ENCODE data around the gene TRAF3IP1. TPM values are rescaled to one million over a fixed set of nuclear protein-coding genes. Genes with fewer than 3 reads are reported as not detected.
"Not testable (repeated sequence)": the region's sequence is repeated elsewhere in the genome, so short reads cannot be mapped to it uniquely, and the experiment has no call there.

Gene TRAF3IP1
- total RNA-seq, 2 donors from 2014 or later, result 16.2 to 18.5 TPM

- Histone ChIP-seq H3K4me3 (no peak overlapping the region), H3K36me3 (peaks cover 4% of the 10 kb centered on the region), H3K27me3 (no peaks in the 10 kb centered on the region), H3K9ac (ENCODE audit: low read depth in 2 of 2, low read length in 2 of 2) (no peak overlapping the region), H3K4me1 (no peaks in the 10 kb centered on the region), H3K9me3 (no peaks in the 10 kb centered on the region), H3K27ac (no peak overlapping the region)
- intact Hi-C loops (cut with DNase I), result no loop called here
- no peak for DNase-seq
- no peak for TF ChIP-seq CTCF (IDR thresholded peaks at IDR 0.05)
Observed at GRCh38 chr2:238438856-238439849, 118.8 kb downstream of the TRAF3IP1 start.

- TF ChIP-seq CTCF (IDR thresholded peaks at IDR 0.05), result no peak
- Histone ChIP-seq H3K27ac (no peak overlapping the region), H3K9ac (ENCODE audit: low read depth in 2 of 2, low read length in 2 of 2) (no peak overlapping the region), H3K36me3 (peaks cover 4% of the 10 kb centered on the region), H3K27me3 (no peaks in the 10 kb centered on the region), H3K4me1 (no peaks in the 10 kb centered on the region), H3K4me3 (no peak overlapping the region), H3K9me3 (no peaks in the 10 kb centered on the region)
- DNase-seq, result no peak
- intact Hi-C loops (cut with DNase I), result no loop called here
Observed at GRCh38 chr2:238439917-238440316, 119.6 kb downstream of the TRAF3IP1 start.

- intact Hi-C loops (cut with DNase I), result no loop called here
- Histone ChIP-seq H3K4me1 (no peaks in the 10 kb centered on the region), H3K27ac (no peak overlapping the region), H3K9me3 (no peaks in the 10 kb centered on the region), H3K9ac (ENCODE audit: low read depth in 2 of 2, low read length in 2 of 2) (no peak overlapping the region), H3K27me3 (no peaks in the 10 kb centered on the region), H3K4me3 (no peak overlapping the region), H3K36me3 (peaks cover 7% of the 10 kb centered on the region)
- no peak for TF ChIP-seq CTCF (IDR thresholded peaks at IDR 0.05)
- DNase-seq, result no peak
Observed at GRCh38 chr2:238440331-238440730, 120.0 kb downstream of the TRAF3IP1 start.

- Histone ChIP-seq H3K4me1 (no peaks in the 10 kb centered on the region), H3K9me3 (no peaks in the 10 kb centered on the region), H3K27ac (no peak overlapping the region), H3K9ac (ENCODE audit: low read depth in 2 of 2, low read length in 2 of 2) (no peak overlapping the region), H3K27me3 (no peaks in the 10 kb centered on the region), H3K4me3 (no peak overlapping the region), H3K36me3 (peaks cover 8% of the 10 kb centered on the region)
- no peak for DNase-seq
- TF ChIP-seq CTCF (IDR thresholded peaks at IDR 0.05), result no peak
- intact Hi-C loops (cut with DNase I), result no loop called here
Observed at GRCh38 chr2:238440767-238441166, 120.4 kb downstream of the TRAF3IP1 start.

GRCh38 chr2:238441262-238442114, 121.2 kb downstream of the TRAF3IP1 start:
- Histone ChIP-seq H3K9ac (ENCODE audit: low read depth in 2 of 2, low read length in 2 of 2) (no peak overlapping the region), H3K4me3 (no peak overlapping the region), H3K27me3 (no peaks in the 10 kb centered on the region), H3K4me1 (no peaks in the 10 kb centered on the region), H3K36me3 (peaks cover 15% of the 10 kb centered on the region), H3K9me3 (no peaks in the 10 kb centered on the region), H3K27ac (no peak overlapping the region)
- no peak for DNase-seq
- intact Hi-C loops (cut with DNase I), result no loop called here
- no peak for TF ChIP-seq CTCF (IDR thresholded peaks at IDR 0.05)

GRCh38 chr2:238442257-238442656, 121.9 kb downstream of the TRAF3IP1 start:
- peaks cover 20% of the 10 kb centered on the region for H3K36me3 ChIP-seq
- H3K27me3 ChIP-seq; intact Hi-C loops (cut with DNase I): not testable (repeated sequence)

More at GRCh38 chr2:238442257-238442656, 121.9 kb downstream of the TRAF3IP1 start:
- H3K4me3 ChIP-seq; H3K27ac ChIP-seq; DNase-seq; H3K9me3 ChIP-seq; H3K9ac ChIP-seq (ENCODE audit: low read depth in 2 of 2, low read length in 2 of 2); H3K4me1 ChIP-seq: not testable (repeated sequence)

Data from colonic mucosa (tissue), 4 donors.